Measurements from ENCODE around the gene PIEZO2. TPM values are rescaled to one million over a fixed set of nuclear protein-coding genes. Genes with fewer than 3 reads are reported as not detected.

The PIEZO2 gene
- total RNA-seq, 2 donors from 2014 or later = not detected

DNA sequence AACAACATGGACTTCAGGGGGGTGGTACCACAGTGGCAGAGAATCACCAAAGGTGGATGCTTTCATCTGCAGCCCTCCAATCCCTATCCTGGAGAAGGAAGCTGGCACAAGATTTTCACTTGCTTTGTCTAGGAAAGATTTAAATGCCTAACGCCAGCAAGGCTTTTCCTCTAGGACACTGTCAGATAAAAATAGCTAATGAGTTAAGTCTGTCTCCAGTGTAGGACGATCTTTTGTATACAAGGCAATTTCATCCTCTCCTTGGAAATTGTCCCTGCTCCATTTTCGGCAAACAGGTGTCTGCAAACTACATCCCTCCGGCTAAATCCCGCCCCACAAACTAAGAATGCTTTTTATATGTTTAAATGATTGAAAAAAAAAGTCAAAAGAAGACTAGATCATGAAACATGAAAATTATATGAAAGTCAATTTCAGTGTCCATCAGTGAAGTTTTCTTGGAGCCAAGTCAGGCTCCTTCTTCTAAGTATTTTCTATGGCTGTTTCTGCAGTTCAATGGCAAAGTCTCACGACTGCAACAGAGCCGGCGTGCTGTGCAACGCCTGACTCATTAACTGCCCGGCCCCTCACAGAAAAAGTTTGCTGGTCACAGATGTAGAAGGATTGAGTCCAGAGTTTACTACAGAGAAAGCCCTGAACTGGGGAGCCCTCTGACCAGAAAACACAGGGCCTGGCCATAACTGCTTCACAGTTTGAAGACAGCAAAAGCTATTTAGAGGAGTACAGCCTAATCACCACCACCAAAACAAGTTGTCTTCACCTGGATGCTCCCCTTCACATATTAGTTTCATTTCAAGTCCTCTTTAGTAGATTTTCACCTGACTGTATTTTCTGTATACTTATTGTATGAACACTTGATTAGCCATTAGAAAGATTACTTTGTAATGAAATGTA is 52.3 kb downstream of the PIEZO2 start:
- ATAC-seq (no peak), DNase-seq (ENCODE audit: low spot score in 2 of 2) (no peak)
- Mint-ChIP-seq H3K36me3 (no peaks in the 10 kb centered on the region), H3K9me3 (no peaks in the 10 kb centered on the region), H3K27ac (no peak overlapping the region)

DNA sequence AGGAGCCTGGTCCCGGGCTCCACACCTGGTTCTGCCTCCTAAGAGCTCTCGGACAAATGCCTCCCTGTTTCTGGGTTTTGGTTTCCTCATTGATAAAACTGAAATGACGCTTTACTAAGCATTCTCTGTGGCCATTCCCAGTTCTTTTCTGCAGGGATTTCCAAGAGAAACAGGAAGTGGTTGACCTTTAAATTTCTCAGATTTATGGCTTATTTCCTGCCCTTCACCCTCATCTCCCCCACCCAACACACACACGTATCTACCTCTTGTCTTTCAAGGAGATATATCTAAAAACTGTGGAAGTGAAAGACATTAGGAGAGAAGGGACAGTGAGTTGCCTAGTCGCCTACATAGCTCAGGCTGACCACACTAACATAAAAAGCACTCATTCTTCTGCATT is 53.0 kb downstream of the PIEZO2 start:
- DNase-seq (ENCODE audit: low spot score in 2 of 2) (no peak), ATAC-seq (no peak)
- Mint-ChIP-seq H3K9me3 (no peaks in the 10 kb centered on the region), H3K27ac (peak overlapping the region in 1 of 2 donors; percentile 10), H3K36me3 (no peaks in the 10 kb centered on the region)

DNA sequence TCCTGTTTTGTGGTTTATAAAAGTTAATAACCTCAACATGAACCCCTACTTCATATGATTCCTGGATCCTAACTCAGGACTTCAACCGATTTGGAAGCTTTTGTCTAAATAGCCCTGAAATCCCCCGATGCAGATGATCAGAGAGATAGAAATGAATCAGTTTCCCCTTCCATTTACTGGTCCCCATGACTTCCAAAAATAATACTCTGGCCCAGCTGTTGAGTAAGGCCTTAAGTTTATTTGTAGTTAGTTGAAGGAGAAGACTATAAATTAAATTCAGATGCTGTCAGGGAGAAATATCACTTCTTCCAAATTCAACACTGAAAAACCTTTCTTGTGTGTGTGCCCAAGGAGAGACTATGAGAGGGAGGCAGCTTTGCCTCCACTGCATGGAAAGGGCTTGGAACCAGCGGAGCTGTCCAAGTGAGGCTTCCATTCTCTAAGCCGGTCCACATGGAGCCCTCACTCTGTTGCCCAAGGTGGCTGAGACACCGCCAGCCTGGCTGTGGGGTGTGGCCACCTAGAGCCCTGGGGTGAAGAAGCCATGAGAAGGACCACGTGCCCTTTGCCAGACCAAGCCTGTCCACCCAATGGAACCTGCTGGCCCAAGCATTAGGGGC is 53.6 kb downstream of the PIEZO2 start:
- ATAC-seq = no peak
- Mint-ChIP-seq H3K9me3 (no peaks in the 10 kb centered on the region), H3K36me3 (no peaks in the 10 kb centered on the region), H3K27ac (no peak overlapping the region)
- no peak for DNase-seq (ENCODE audit: low spot score in 2 of 2)

DNA sequence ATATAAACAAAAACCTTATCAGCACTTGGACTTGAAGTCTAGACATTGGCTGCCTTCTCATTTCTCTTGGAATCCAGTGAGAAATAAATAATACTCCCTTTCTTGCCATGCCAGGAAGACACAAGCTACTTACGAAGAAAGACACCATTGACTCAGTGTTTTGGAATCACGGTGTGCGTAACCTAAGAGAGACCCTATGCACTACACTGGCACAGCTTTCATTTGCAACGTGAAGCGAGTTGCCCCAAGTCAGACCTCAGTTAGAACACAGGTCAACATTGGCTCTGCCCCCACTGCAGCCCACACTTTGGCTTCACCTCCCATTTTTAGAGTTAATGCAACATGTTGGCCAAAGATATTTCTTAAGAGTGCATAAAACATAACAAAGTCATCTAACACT is 54.2 kb downstream of the PIEZO2 start:
- Mint-ChIP-seq H3K9me3 (no peaks in the 10 kb centered on the region), H3K36me3 (no peaks in the 10 kb centered on the region), H3K27ac (no peak overlapping the region)
- DNase-seq (ENCODE audit: low spot score in 2 of 2) = no peak
- no peak for ATAC-seq

DNA sequence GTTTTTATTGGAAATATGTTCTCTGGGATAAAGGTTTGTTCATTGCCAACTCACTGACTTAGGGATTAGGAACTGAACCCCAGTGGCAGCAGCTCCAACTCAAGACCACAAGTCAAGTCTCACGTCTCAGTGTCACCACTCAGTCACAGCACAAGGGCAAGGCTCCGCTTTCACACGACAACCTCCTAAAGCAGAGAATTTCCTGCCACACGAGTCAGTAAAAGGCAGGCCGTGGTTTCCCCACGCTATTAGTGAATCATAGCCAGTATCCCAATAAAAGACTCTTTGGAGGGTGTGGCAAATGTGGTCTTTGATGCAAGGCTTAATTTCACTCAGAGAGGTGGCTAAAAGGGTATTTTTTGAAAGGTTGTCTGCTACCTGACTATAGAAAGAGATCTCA is 57.6 kb downstream of the PIEZO2 start:
- H3K27ac Mint-ChIP-seq = no peak overlapping the region
- no peaks in the 10 kb centered on the region for H3K36me3 Mint-ChIP-seq
- H3K9me3 Mint-ChIP-seq = no peaks in the 10 kb centered on the region
- no peak for ATAC-seq
- no peak for DNase-seq (ENCODE audit: low spot score in 2 of 2)

DNA sequence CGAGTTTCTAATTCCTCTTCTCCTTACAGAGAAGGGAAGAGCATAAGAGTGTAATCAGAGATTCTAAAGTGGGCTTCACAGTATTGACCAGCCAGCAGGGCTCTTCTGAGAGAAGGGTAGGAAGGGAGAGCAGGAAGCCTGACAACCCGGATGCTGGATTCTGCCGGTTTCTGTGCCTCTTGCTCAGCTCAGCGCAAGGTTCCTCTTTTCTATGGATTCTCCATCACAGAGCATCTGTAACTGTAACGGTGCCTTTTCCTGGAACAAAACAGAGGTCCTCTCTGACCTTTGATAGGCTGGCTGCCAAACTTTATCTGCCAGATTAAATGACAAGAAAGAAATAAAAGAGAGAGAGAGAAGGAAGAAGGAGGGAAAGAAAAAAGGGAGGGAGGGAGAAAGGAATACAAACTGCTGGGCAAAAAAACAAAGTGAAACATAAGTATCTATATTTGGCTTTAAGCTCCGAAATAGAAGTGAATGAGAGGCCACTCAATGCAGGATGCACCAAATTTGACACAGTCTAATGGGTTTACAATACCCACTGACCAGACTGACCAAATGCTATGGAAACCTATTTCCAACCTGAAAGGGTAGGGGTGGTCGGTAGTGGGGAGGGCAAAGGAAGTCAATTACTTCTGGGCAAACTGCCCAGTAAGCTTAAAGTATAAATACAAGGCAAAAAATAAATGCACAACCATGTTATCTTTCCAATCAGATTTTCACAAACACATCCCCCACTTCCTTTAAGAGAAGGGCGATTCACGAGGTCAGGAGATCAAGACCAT is 59.2 kb downstream of the PIEZO2 start:
- DNase-seq (ENCODE audit: low spot score in 2 of 2) (no peak), ATAC-seq (no peak)
- Mint-ChIP-seq H3K9me3 (no peaks in the 10 kb centered on the region), H3K36me3 (no peaks in the 10 kb centered on the region), H3K27ac (no peak overlapping the region)

DNA sequence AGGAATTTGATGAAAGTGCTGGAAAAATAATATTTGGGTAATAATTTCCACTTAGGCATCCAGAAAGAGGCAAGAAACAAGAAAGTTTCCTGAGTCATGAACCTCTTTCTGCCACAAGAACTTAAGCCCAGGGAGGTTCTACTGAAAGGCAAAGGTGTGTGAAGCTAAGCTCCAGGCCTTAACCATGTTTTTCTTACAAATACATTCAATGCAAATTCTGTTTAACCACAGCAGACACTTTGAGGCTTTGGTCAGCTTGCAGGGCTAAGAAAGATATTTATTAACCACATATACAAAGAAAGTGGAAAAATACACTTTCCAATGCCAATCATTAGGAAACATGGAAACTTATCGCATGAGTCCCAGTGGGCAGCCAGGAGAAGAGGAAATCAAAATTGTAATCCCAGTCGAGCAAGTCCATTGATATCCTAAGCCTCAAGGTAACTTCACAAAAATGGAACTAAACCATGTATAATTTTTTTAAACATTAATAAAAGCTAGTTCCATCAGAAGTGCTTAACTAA is 68.3 kb downstream of the PIEZO2 start:
- no peaks in the 10 kb centered on the region for H3K9me3 Mint-ChIP-seq
- ATAC-seq (no peak), DNase-seq (ENCODE audit: low spot score in 2 of 2) (no peak)
- H3K27ac Mint-ChIP-seq = no peak overlapping the region
- peaks cover 0 to 6% of the 10 kb centered on the region in 2 donors for H3K36me3 Mint-ChIP-seq

DNA sequence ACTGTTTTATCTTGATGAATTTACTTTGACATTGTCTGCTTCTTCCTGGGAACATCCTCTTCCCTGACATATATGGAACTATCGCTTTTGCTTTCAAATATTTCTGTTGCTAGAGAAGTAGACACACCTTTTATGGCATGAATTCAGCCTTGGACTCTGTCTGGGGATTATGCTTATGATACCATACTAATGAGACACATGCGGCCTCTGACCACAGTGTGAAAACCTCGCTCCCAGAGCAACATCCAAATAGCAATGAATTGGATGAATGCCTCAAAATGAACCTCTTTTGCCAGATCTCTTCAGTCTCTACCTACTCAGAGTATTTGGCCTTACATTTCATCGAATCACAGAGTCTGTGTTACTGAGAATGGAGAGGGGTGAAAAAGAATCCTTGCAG is 70.9 kb downstream of the PIEZO2 start:
- DNase-seq (ENCODE audit: low spot score in 2 of 2) (no peak), ATAC-seq (no peak)
- Mint-ChIP-seq H3K27ac (no peak overlapping the region), H3K36me3 (peaks cover 0 to 6% of the 10 kb centered on the region in 2 donors), H3K9me3 (no peaks in the 10 kb centered on the region)

DNA sequence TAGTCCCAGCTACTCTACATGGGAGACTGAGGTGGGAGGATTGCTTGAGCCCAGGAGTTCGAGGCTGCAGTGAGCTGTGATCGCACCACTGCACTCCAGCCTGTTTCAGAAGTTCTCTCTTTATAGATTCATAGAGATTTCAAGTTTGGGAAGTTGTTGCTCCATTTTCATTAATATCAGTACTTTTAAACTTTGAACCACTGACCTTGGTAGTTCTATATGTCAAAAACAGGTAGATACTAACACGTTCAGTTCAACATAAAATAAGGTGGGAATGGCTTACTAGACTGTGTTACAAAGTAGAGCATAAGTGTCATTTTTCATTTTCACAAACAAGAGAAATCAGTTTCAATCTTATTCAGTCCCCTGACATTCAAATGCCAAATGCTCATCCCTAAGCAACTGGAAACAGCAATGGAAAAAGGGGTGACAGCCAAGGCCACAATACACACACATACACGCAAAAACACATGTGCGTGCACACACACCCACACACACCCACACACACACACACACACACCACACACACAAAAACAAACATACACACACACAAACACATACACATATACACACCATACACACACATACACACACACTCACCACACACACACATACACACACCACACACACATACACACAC is 71.7 kb downstream of the PIEZO2 start:
- no peak overlapping the region for H3K27ac Mint-ChIP-seq
- ATAC-seq = no peak
- H3K36me3 Mint-ChIP-seq = peaks cover 0 to 6% of the 10 kb centered on the region in 2 donors
- no peaks in the 10 kb centered on the region for H3K9me3 Mint-ChIP-seq
- DNase-seq (ENCODE audit: low spot score in 2 of 2) = no peak

DNA sequence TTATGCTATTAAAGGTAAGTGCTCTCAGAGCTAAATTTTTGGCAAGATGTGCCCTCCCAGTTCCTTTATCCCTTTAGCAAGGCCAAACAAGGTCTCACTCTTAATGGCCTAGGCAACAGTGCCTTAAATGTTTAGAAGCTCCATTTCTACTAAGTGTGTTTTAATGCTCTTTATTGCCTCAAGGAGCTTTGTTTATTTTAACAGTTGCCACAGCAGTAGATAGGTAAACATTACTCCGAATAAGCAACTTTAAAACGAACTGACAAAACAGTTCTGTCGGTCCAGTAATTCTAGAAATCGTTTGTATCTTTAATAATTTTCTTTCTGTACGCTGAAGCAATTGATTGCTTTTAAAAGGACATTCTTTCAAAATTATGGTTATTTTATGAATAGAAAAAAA is 74.5 kb downstream of the PIEZO2 start:
- no peak for DNase-seq (ENCODE audit: low spot score in 2 of 2)
- Mint-ChIP-seq H3K9me3 (peaks cover 0 to 3% of the 10 kb centered on the region in 2 donors), H3K36me3 (peaks cover 0 to 6% of the 10 kb centered on the region in 2 donors), H3K27ac (no peak overlapping the region)
- no peak for ATAC-seq

DNA sequence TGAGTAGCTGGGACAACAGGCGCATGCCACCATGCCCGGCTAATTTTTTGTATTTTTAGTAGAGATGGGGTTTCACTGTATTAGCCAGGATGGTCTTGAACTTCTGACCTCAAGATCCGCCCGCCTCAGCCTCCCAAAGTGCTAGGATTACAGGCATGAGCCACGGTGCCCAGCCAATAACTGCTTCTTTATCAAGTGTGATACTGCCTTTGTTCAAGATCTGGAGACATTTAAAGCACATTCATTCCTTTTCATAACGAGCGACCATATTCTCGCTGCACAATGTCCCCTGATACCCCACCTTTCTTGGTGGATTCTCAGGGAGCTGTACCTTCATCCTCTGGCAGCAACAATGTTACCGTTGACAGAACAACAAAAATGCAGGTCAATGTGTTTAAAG is 75.4 kb downstream of the PIEZO2 start:
- DNase-seq (ENCODE audit: low spot score in 2 of 2) = no peak
- ATAC-seq = no peak
- no peak overlapping the region for H3K27ac Mint-ChIP-seq
- H3K36me3 Mint-ChIP-seq = no peaks in the 10 kb centered on the region
- H3K9me3 Mint-ChIP-seq = peaks cover 0 to 3% of the 10 kb centered on the region in 2 donors

DNA sequence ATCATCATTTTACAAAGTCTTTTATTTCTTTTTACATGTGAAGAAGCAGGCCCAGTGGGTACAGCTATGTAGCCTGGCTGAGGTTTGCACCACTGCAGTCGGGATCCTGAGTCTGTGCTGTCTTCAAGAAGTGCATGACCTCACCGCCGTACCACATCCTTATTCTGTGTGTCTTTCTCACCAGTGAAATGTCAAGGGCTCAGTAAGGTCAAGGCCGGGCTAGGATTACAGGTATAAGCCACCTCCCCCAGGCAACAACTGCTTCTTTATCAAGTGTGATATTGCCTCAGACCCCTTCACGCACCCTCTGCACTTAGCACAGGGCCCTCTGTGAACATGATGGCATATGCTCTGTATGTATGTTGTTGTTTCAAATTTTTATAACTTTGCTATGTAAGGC is 76.7 kb downstream of the PIEZO2 start:
- H3K36me3 Mint-ChIP-seq = no peaks in the 10 kb centered on the region
- H3K9me3 Mint-ChIP-seq = peaks cover 0 to 3% of the 10 kb centered on the region in 2 donors
- no peak for ATAC-seq
- DNase-seq (ENCODE audit: low spot score in 2 of 2) = no peak
- no peak overlapping the region for H3K27ac Mint-ChIP-seq

DNA sequence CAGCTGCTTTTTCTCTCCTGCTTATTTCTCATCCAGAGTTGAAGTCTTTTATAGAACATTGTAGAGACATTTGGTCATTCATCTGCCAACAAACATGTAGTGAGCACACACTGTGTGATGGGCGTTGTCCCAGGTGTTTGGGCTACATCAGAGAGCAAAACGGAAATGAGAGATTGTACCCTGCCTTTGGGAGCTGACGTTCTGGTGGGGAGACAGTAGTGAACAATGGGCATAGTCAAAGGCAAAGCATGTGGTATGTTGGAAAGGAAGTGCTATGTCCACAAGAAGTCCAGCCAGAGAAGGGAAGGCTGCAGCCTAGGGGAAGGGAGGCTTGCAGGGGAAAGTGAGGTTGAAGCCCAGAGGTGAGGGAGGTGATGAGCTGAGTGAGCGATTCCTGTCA is 78.1 kb downstream of the PIEZO2 start:
- H3K36me3 Mint-ChIP-seq = no peaks in the 10 kb centered on the region
- no peak for DNase-seq (ENCODE audit: low spot score in 2 of 2)
- no peak for ATAC-seq
- peaks cover 0 to 3% of the 10 kb centered on the region in 2 donors for H3K9me3 Mint-ChIP-seq
- H3K27ac Mint-ChIP-seq = no peak overlapping the region

DNA sequence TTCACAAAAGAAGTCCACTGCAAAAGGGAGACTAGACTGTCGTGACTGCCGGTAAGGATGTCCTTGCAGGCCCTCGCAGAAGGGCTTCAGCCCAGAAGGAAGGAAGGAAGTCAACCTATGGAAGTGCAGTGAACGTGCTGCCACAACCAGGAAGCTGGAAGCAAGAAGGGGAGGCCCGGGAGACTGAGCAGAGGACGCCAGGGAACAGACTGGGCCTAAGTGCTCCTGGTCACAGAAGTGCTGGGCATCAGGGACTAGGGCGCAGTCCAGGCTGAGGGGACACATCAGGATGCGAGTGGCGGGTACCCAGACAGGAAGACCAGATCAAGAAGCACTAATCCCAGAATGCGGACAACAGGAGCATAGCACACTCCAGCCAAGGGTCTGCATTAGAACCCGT is 78.8 kb downstream of the PIEZO2 start:
- Mint-ChIP-seq H3K36me3 (no peaks in the 10 kb centered on the region), H3K27ac (no peak overlapping the region), H3K9me3 (peaks cover 0 to 9% of the 10 kb centered on the region in 2 donors)
- ATAC-seq (no peak), DNase-seq (ENCODE audit: low spot score in 2 of 2) (no peak)

DNA sequence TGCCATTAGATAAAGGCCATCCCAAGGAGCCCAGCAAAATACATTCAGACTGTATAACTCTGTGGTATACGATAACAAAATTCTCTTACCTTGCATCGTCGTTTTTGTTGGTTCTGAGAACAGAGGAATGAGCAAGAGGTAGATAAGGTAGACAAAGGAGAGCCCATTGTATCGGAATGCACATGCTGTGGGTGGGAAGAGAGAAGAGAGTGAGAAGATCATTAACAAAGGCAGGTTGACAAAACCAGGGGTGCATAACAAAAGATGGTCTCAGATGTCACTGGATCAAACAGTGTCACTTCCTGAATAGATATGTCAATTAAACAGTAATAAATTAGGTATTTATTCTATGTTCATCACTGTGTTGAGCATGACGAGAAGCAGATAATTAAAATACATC is 83.3 kb downstream of the PIEZO2 start:
- H3K36me3 Mint-ChIP-seq = no peaks in the 10 kb centered on the region
- ATAC-seq = no peak
- DNase-seq (ENCODE audit: low spot score in 2 of 2) = no peak
- peaks cover 0 to 7% of the 10 kb centered on the region in 2 donors for H3K9me3 Mint-ChIP-seq
- H3K27ac Mint-ChIP-seq = no peak overlapping the region

DNA sequence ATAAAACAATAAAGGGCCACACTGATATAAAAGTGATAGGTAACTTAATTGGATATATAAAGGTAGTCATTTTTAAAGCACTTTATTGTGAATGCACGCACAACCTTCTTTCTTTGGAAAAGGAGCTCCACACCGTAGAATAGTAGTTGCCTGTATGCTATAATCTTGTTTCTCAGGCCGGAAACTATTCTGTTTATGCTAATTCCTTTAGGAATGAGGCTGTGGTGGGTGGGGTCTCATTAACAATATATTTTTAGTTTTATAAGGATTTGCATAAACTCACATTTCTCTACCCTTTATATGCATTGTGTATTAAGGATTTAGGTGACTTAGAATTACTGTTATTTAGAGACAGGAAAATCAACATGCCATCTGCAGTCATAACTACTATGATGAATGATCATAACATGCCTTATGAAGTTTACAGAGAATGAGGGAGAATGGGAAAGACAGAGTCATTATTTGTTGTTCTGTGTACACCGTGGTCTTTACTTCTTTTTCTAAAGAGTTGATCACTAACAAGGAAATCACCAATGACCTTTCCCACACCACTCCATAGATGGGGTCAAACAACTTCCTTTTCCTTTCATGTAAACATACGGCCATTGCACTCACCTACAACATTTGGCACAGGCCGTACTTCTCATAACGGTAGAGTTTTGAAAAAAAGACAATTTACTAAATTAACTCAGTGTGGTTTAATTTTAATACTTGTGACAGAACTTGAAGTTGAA is 84.5 kb downstream of the PIEZO2 start:
- no peak overlapping the region for H3K27ac Mint-ChIP-seq
- peaks cover 0 to 7% of the 10 kb centered on the region in 2 donors for H3K9me3 Mint-ChIP-seq
- ATAC-seq (no peak), DNase-seq (ENCODE audit: low spot score in 2 of 2) (no peak)
- H3K36me3 Mint-ChIP-seq = no peaks in the 10 kb centered on the region

Measured in activated naive CD4-positive, alpha-beta T cell treated with anti-CD3 and anti-CD28 coated beads, Interleukin-2, amount 50 U/mL, for 72 hours (primary cell).